HG03354 (cell line): ENCODE results near the gene SNHG17.
"Not testable (repeated sequence)": the region's sequence is repeated elsewhere in the genome, so short reads cannot be mapped to it uniquely, and the experiment has no call there.

ENCODE experiments used
- ATAC-seq: cut with Tn5 transposase; IDR thresholded peaks from one replicate; pipeline ENCODE4 v1.9.1; 2021; ENCODE audit warnings: mild to moderate bottlenecking; ENCODE audit not compliant: unreplicated experiment, poor library complexity, severe bottlenecking

SNHG17 gene

GRCh38 chr20:38449046-38449445 is 13.9 kb upstream of the SNHG17 start:
- ATAC-seq = no peak

- no peak for ATAC-seq
These were observed 13.0 kb upstream of the SNHG17 start for GRCh38 chr20:38447931-38448675.

- no peak for ATAC-seq
These were observed 12.1 kb upstream of the SNHG17 start for GRCh38 chr20:38447251-38447661.

DNA sequence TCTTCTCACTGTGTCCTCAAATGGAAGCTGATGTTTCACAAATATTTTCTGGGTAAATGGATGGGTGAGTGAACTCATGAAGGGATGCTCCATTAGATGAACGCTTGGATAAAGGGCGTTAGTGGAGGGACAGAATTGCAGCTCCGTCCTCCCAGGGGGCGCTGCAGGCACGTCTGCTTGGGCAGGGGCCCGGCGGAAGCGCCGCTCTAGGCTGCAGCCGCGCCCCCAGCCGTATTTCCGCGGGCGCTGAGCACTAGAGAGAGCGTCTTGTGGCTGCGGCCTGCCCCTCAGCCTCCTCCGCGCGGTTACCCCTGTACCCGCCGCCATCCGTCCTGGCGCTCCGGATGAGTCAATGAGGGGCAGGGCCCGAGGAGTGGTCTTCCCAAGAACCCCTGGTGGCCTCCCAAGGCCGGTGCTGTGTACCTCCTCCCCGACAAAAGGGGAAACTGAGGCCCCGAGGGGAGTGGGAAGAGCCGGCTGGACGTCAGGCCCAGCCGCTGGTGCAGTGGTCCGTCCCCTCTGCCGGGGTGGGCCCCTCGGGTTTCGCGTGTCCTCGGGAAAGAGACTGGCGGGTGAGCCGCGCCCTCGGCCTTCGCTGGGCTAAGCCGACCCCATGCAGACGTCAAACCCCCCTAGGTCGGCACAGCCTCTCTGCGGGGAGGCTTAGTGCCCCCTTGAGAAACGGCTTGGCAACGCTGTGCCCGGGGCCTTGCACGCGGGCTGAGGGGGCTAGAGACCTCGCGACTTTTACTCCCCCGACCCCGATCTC is 11.5 kb upstream of the SNHG17 start:
- ATAC-seq = peak; percentile 88

DNA sequence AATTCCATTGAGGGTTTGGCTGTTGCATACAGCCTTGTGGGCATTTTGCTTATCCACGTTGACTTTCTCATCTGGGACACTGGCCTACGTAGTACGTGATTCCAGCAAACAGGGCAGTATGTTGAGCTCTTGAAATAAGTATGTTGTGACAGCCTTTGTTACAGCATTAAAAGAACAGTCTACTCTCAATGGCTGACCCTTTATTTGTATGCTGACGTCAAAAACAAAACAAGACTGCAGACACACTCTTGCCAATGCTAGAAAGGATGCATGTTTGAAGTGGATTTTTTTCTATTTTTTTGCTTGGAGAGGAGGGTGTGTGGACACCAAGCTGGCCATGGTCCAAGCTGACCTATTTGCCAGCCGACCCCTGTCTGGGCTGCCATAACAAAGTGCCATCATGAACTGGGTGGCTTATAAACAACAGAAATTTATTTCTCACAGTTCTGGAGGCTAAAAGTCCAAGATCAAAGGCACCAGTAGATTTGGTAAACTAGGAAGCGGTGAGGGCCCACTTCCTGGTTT is 10.8 kb upstream of the SNHG17 start:
- ATAC-seq = no peak

GRCh38 chr20:38445381-38445796 is 10.3 kb upstream of the SNHG17 start:
- no peak for ATAC-seq

DNA sequence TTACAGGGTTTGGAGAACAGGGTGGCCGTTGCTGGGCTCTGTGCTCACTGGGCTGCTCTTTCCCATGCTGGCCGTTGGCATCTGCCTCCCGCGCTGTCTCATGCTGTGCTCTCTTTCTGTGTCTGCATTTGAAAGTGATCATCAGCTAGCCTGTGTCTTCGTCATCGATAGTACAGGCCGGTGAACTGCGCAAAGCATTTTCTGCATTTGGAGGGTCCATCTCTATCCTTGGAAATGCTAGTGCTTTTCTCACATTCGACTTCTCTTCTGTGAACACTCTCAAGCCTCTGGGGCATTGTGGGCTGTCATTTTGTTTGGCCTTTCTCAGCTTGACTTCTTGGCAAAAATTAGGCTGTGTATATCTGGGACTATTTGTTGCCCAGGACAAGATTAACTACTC is 6.8 kb upstream of the SNHG17 start:
- ATAC-seq = no peak

DNA sequence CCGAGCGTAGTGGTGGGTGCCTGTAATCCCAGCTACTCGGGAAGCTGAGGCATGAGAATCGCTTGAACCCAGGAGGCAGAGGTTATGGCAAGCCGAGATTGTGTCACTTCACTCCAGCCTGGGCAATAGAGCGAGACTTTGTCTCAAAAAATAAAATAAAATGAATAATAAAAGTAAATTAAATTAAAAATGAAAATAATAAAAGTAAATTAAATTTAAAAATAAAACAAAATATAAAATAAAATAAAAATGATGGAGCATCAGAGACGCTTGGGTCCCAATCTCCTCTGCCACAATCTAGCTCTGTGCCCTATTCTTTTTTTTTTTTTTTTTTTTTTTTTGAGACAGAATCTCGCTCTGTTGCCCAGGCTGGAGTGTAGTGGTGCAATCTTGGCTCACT is 6.0 kb upstream of the SNHG17 start:
- not testable (repeated sequence) for ATAC-seq

DNA sequence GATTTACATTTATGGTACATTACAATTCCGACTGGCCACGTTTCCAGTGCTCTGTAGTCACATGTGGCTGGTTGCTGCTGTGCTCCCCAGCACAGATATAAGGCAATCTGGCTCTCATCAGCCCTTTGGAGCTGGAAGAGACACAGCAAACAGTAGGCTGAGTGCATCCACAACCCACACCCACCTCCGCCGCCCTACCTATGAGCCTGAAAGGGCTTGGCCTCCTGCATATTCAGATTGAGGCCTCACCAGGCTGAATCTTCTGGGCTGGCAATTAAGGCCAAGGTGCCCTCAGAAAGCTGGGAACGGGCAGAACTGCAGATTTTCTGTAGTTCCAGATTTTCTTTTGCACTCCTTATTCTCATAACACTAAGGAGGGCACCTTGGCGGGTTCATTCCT is 2.7 kb upstream of the SNHG17 start:
- no peak for ATAC-seq

- ATAC-seq = no peak
These were observed 419 bp upstream of the SNHG17 start for GRCh38 chr20:38435555-38435939.

- ATAC-seq = peak; percentile 32
These were observed 807 bp downstream of the SNHG17 start for GRCh38 chr20:38434301-38434741.

- no peak for ATAC-seq
These were observed 1.7 kb downstream of the SNHG17 start for GRCh38 chr20:38433304-38433972.

- not testable (repeated sequence) for ATAC-seq
These were observed 2.3 kb downstream of the SNHG17 start for GRCh38 chr20:38432870-38433269.

GRCh38 chr20:38432292-38432691 is 2.8 kb downstream of the SNHG17 start:
- ATAC-seq = no peak

DNA sequence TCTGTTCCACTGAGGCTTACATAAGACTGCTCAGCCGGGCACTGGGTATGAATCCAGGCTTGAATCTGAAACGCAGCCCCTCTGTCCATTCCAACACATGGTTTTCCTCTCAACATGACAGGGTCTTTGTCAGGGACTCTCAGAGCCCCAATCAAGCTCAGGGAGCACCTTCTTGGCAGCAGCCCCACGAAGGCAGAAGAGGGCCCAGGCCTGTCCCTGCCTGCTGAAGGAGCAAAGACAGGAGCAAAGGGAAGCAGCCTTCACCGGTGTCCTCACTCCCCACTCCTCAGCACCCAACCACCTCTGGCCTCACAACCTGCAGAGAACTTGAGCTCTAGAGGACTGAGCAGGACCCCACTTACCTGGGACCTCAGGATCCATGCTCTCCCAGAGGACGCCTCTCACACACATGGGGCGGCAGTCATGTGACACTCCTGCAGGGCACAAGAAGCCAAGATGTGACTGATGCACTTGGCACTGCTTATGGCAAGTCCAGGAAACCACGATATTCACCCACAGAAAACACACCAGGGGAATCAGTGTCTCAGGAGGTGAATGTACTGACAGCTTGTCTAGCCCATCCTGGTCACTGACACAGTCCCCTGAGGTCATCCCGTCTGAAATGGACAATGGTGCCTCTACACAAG is 4.3 kb downstream of the SNHG17 start:
- no peak for ATAC-seq

DNA sequence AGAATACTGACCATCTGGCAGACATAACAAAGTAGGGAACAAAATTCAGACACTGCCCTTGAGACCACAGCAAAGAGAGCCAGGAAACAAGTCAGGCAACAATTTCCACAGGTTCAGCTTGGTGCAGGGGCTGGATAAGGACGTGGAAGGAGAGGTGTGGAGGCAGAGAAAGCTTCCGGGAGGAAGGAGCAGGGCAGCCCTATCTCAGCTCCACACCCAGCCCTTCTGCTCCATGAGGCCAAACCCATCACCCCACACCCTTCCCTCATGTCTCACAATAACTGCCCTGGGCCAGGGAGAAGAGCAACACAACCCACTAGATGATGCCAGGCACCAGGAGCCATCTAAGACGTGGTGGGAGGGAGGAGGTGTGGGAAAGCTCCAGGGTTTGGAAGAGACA is 5.8 kb downstream of the SNHG17 start:
- no peak for ATAC-seq

DNA sequence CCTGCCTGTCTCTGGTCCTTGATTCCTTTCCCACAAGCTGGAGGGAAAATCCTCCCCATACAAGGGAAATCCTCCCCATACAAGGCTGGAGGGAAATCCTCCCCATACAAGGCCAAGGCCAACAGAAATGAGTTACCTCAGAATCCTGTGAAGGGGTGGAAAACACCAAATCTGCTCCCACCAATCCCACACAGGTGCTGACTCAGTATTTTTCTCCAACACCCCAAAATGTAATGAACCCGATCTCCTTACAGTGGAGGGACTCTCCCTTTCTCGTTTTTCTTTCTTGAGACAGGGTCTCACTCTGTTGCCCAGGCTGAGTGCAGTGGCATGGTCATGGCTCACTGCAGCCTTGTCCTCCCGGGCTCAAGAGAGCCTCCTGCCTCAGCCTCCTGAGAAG is 6.3 kb downstream of the SNHG17 start:
- ATAC-seq = no peak

DNA sequence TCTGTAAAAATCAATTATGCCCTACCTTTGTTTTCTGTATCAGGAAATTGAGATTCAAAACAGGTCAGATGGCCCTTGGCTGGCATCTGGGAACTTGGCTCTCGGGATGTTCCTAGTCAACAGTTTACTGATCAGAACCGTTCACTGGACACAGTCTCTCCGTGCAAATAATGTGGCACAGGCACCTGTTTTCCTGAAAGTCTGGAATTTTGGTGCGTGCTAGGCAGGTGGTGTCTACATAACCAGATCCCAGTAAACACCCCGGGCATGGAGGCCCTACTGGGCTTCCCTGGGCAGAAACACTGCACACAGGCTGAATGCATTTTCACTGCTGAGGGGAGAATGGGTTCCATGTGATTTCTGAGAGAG is 7.5 kb downstream of the SNHG17 start:
- ATAC-seq = no peak

- no peak for ATAC-seq
These were observed 8.9 kb downstream of the SNHG17 start for GRCh38 chr20:38426006-38426897.
